Karpas-422 (cell line): ENCODE measurements around the gene ABHD16A. TPM values are rescaled to one million over a fixed set of nuclear protein-coding genes. Genes with fewer than 3 reads are reported as not detected.

ENCODE experiments used
- DNase-seq: peaks from one replicate; pipeline ENCODE4 v3.0.0-alpha.2; 2015
- H2AFZ ChIP-seq: fragments of 200-600 bp; sonication (generic); 2 replicates; pipeline ENCODE4 v1.6.1; 2014; ENCODE audit warnings: antibody characterized with exemption, low read length, mixed read lengths
- H3K27ac ChIP-seq: fragments of 200-600 bp; sonication (generic); 2 replicates; pipeline ENCODE4 v1.5.1; 2014; ENCODE audit warnings: mild to moderate bottlenecking, low read length, moderate library complexity
- H3K27me3 ChIP-seq: fragments of 200-600 bp; sonication (generic); 2 replicates; pipeline ENCODE4 v1.6.1; 2014; ENCODE audit warnings: low read length, mixed read lengths
- H3K36me3 ChIP-seq: fragments of 200-600 bp; sonication (generic); 2 replicates; pipeline ENCODE4 v1.6.1; 2014; ENCODE audit warnings: low read length, mixed read lengths; ENCODE audit not compliant: insufficient read depth
- H3K4me1 ChIP-seq: fragments of 200-600 bp; sonication (generic); 2 replicates; pipeline ENCODE4 v1.6.1; 2014; ENCODE audit warnings: mild to moderate bottlenecking, low read length, mixed read lengths
- H3K4me2 ChIP-seq: fragments of 200-600 bp; sonication (generic); 2 replicates; pipeline ENCODE4 v1.6.1; 2014; ENCODE audit warnings: low read length, low read depth, mild to moderate bottlenecking; ENCODE audit not compliant: poor library complexity, severe bottlenecking
- H3K4me3 ChIP-seq: fragments of 200-600 bp; sonication (generic); 2 replicates; pipeline ENCODE4 v1.5.1; 2014; ENCODE audit warnings: mild to moderate bottlenecking, antibody characterized with exemption, low read length, mixed read lengths
- H3K79me2 ChIP-seq: fragments of 200-600 bp; sonication (generic); 2 replicates; pipeline ENCODE4 v1.6.1; 2014; ENCODE audit warnings: mild to moderate bottlenecking, low read length, mixed read lengths
- H3K9ac ChIP-seq: fragments of 200-600 bp; sonication (generic); 2 replicates; pipeline ENCODE4 v1.6.0; 2014; ENCODE audit warnings: low read length
- H3K9me2 ChIP-seq: fragments of 200-600 bp; sonication (generic), shearing (Covaris generic); replicated peaks from 2 replicates; pipeline ENCODE4 v1.6.0; 2014; ENCODE audit warnings: mild to moderate bottlenecking, low read length, moderate library complexity; ENCODE audit not compliant: insufficient read depth
- H3K9me3 ChIP-seq: fragments of 300-700, 200-600 bp; sonication (generic); 2 replicates; pipeline ENCODE4 v1.6.1; 2014; ENCODE audit warnings: low read length, mixed read lengths
- H4K20me1 ChIP-seq: fragments of 200-600 bp; sonication (generic); 2 replicates; pipeline ENCODE4 v1.6.1; 2014; ENCODE audit warnings: mild to moderate bottlenecking, antibody characterized with exemption, low read length, low read depth; ENCODE audit not compliant: insufficient read depth
- total RNA-seq: library from RNA; depleted of rRNA; stranded (reverse); fragments of >200 nt; shearing (Covaris generic); gene quantifications from 2 replicates; pipeline ENCODE4 v1.2.3, GENCODE V29; 2014; ENCODE audit warnings: low replicate concordance

ABHD16A gene
- total RNA-seq, 1 experiment from 2014 or later, result 55.6 TPM

DNA sequence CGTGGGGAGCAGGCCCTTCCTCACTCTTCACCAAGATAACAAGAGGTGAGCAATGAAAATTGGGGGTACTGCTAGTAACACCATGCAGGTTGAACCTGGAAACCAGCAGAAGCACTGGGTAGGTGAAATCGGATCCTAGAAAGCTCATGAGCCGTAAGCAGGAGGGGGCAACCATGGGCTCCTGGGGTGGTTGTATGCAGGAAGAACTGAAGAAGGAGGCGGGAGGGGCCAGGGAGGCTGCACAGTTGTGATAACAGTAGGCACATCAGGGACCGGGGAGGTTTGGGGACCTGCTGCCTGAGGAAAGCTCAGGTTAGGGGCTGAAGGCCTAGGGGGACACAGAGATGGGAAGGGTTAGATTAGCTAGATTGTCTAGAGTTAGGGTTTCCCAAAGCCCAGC, 16.6 kb downstream of the ABHD16A start:
- no peak overlapping the region for H3K27ac ChIP-seq
- no peak overlapping the region for H2AFZ ChIP-seq
- H3K4me3 ChIP-seq, result no peak overlapping the region
- peaks cover 11% of the 10 kb centered on the region; the same call in 1 of the 2 replicates for H3K36me3 ChIP-seq
- H3K9me2 ChIP-seq, result no peaks in the 10 kb centered on the region
- H3K4me1 ChIP-seq, result peaks cover 15% of the 10 kb centered on the region
- no peaks in the 10 kb centered on the region for H3K79me2 ChIP-seq
- H3K9ac ChIP-seq, result no peak overlapping the region
- DNase-seq, result no peak
- no peak overlapping the region for H3K4me2 ChIP-seq
- H3K9me3 ChIP-seq, result no peaks in the 10 kb centered on the region
- no peaks in the 10 kb centered on the region for H3K27me3 ChIP-seq
- no peaks in the 10 kb centered on the region for H4K20me1 ChIP-seq

DNA sequence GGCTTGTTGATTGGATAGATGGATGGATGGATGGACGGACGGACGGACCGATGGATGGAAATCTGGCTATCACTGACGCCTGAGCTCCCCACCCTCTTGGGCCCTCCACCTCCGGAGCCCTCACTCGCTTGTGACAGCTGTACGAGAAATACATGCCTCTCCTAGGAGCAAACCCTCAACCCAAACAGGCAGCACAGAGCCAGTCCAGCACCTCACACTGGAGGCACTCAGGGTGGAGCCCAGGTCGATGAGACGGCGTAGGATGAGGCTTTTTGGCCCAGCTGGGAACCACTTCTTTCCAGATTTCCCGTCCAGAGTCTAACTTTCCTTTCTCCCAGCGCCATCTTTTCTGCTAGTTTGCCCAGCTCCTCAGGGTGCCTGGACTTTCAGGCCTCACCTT, 19.5 kb downstream of the ABHD16A start:
- no peak overlapping the region for H3K4me3 ChIP-seq
- peaks cover 3% of the 10 kb centered on the region; the same call in 1 of the 2 replicates for H3K36me3 ChIP-seq
- H3K9ac ChIP-seq, result no peak overlapping the region
- no peaks in the 10 kb centered on the region for H4K20me1 ChIP-seq
- no peak overlapping the region for H2AFZ ChIP-seq
- H3K27me3 ChIP-seq, result no peaks in the 10 kb centered on the region
- no peak for DNase-seq
- H3K4me2 ChIP-seq, result no peak overlapping the region
- H3K9me2 ChIP-seq, result no peaks in the 10 kb centered on the region
- H3K27ac ChIP-seq, result no peak overlapping the region
- no peaks in the 10 kb centered on the region for H3K9me3 ChIP-seq
- H3K4me1 ChIP-seq, result peaks cover 14% of the 10 kb centered on the region
- H3K79me2 ChIP-seq, result no peaks in the 10 kb centered on the region

DNA sequence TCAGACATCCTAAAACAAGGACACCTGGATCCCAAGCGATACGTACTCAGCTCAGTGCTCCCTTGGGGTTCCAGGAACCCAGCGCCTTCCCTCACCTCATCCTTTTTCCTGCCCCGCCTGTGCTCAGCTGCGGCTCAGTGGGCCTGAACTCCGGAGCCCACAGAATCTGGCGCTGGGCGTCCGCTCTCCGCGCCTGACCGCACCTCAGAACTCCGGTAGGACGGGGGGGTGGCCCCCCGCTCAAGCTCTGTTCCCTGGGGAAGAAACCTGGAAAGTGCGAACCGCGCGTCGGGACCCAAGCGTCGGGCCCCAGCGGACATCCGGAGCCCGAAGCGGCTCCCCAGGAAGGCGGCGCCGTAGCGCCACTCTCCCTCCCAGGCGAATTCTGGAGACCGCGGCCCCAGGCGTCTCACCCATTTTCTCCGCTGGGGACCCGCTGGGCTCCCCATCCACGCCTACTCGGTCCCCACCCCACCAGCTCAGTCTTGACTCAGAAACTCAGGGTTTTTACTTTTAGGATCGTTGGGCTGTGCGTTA, 21.9 kb downstream of the ABHD16A start:
- Histone ChIP-seq H3K4me3 (peak overlapping the region; percentile 64), H3K9ac (peak overlapping the region; percentile 64), H3K4me2 (peak overlapping the region; percentile 83), H3K27ac (no peak overlapping the region), H3K9me2 (no peaks in the 10 kb centered on the region), H3K36me3 (no peaks in the 10 kb centered on the region), H2AFZ (no peak overlapping the region), H3K9me3 (no peaks in the 10 kb centered on the region), H4K20me1 (no peaks in the 10 kb centered on the region), H3K4me1 (peaks cover 14% of the 10 kb centered on the region), H3K27me3 (no peaks in the 10 kb centered on the region), H3K79me2 (no peaks in the 10 kb centered on the region)
- DNase-seq, result peak; percentile 68

DNA sequence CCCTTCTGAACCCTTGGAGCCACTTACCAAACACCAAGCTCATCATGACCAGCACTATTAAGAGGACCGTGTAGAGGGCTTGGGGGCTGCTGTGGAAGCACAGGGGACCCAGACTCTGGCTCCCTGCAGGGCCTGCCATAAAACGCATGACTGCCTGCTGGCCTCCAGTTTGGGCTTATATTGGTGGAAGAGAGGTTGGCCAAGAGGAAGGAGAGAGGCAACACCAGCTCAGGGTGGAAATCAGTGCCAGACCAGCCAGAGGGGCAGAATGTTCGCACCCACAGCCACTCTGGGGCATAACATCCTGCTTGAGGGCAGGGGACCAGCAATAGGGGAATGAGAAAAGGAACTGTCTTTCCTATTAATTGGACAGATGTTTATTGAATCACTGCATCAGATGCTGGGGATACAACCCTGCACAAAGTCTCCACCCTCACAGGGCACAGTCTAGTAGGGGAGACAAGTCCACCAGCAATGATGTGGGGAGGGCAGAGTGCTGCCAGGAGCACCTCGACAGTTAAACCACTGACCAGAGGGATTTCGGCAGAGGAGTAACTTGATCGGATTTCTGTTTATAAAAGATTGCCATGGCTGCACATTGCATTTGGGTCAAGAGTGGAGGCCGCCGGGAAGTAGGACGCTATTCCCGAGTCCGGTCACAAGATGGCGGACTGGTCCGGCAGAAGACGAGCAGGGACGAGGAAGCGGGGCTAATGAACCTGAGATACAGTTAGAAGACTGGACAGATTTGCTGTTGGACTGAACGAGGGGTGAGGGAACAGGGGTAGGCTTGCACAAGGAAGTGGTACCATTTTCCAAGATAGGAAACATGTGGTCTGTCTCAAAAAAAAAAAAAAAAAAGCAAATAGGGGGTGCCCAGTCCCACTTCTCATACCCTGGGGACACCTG, 22.6 kb downstream of the ABHD16A start, which contains the start of gene LY6G5C:
Gene LY6G5C (minus strand): TSS at position 842 of the 909 bp plus-strand sequence. CDS start 694 bp downstream, at position 148.
- DNase-seq, result peak; percentile 77
- peaks cover 14% of the 10 kb centered on the region for H3K4me1 ChIP-seq
- peak within 1 kb of the TSS; percentile 64 for H3K9ac ChIP-seq
- H3K27me3 ChIP-seq, result no peaks in the 10 kb centered on the region
- H3K79me2 ChIP-seq, result no peaks in the 10 kb centered on the region
- no peak within 1 kb of the TSS for H2AFZ ChIP-seq
- no peaks in the 10 kb centered on the region for H3K9me3 ChIP-seq
- no peaks in the 10 kb centered on the region for H4K20me1 ChIP-seq
- no peaks in the 10 kb centered on the region for H3K9me2 ChIP-seq
- H3K36me3 ChIP-seq, result no peaks in the 10 kb centered on the region
- peak within 1 kb of the TSS; percentile 83 for H3K4me2 ChIP-seq
- H3K4me3 ChIP-seq, result peak within 1 kb of the TSS; percentile 64
- H3K27ac ChIP-seq, result no peak within 1 kb of the TSS

DNA sequence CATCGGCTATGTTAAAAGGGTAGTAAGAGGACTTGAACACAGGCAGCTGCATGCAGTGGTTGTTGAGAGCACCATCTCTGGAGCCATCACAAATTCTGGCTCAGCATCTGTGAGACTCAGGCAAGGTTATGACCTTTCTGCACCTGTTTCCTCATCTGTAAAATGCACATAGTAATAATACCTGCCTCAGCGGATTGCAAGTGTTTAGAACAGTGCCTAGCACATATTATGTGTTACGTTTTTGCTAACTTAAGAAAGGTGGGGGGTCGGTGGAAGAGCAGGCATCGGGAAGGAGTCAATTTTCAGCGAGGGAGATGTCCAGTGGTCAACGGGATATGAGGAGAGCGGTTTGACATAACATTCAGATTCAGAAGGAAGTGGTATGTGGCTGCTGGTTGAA, 25.2 kb downstream of the ABHD16A start:
- no peak for DNase-seq
- H3K4me1 ChIP-seq, result peaks cover 14% of the 10 kb centered on the region
- H2AFZ ChIP-seq, result no peak overlapping the region
- no peaks in the 10 kb centered on the region for H3K36me3 ChIP-seq
- no peak overlapping the region for H3K4me3 ChIP-seq
- no peaks in the 10 kb centered on the region for H3K27me3 ChIP-seq
- H3K9me2 ChIP-seq, result no peaks in the 10 kb centered on the region
- no peak overlapping the region for H3K27ac ChIP-seq
- no peak overlapping the region for H3K9ac ChIP-seq
- no peak overlapping the region for H3K4me2 ChIP-seq
- H3K79me2 ChIP-seq, result no peaks in the 10 kb centered on the region
- H3K9me3 ChIP-seq, result no peaks in the 10 kb centered on the region
- no peaks in the 10 kb centered on the region for H4K20me1 ChIP-seq

DNA sequence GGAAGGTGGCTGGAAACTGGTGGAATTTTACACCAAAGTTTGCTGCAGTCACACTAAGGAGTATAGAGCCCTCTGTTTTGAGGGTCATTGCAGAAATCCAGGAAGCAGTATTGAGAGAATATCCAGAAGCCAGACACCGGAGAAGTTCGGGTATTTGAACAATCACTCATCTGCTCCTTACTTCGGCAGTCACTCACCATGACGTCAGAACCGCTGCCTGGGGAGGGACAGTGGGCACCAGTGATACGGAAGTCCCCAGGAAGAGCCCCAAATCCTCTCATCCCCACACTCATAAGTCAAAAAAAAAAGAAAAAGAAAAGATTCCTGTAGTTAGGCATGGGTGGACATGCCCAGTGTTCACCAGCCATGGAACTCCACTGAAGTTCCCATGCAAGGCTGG, 26.2 kb downstream of the ABHD16A start:
- H3K27me3 ChIP-seq, result no peaks in the 10 kb centered on the region
- no peak overlapping the region for H3K9ac ChIP-seq
- no peaks in the 10 kb centered on the region for H3K79me2 ChIP-seq
- peaks cover 14% of the 10 kb centered on the region for H3K4me1 ChIP-seq
- H3K36me3 ChIP-seq, result peaks cover 3% of the 10 kb centered on the region; the same call in 1 of the 2 replicates
- no peaks in the 10 kb centered on the region for H4K20me1 ChIP-seq
- no peak overlapping the region for H3K4me2 ChIP-seq
- no peak overlapping the region for H2AFZ ChIP-seq
- H3K9me3 ChIP-seq, result no peaks in the 10 kb centered on the region
- no peak overlapping the region for H3K4me3 ChIP-seq
- no peaks in the 10 kb centered on the region for H3K9me2 ChIP-seq
- no peak overlapping the region for H3K27ac ChIP-seq
- DNase-seq, result no peak

DNA sequence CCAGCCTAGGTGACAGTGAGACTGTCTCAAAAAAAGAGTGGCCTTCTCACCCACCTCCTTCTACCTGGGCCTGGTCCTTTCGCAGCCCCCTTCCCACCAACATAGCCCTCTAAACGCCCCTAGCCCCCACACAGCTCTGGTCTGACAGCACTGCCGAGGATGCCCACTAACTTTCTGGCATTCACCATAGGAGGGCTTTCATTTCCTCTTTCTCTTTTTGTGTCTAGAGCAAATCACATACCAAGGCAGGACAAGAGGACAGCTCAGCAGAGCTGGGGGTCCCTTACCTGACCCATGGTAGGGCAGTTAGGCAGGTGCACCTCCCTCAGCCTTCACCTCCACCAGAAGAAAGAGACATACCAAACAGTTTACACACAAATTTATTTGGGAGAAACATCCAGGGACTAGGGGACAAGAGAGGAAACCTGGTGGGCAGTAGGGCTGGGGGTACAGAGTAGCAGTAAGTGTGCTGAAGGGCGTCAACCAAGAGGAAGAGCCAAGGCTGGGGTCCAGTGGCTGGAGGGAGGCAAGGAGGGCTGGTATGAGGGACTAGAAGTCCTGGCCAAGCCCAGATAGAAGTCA, 26.7 kb downstream of the ABHD16A start:
- Histone ChIP-seq H3K79me2 (no peaks in the 10 kb centered on the region), H3K4me3 (no peak overlapping the region), H3K9me2 (no peaks in the 10 kb centered on the region), H3K4me2 (no peak overlapping the region), H2AFZ (no peak overlapping the region), H3K27me3 (no peaks in the 10 kb centered on the region), H3K27ac (no peak overlapping the region), H3K9ac (no peak overlapping the region), H3K36me3 (peaks cover 5% of the 10 kb centered on the region; the same call in 1 of the 2 replicates), H3K4me1 (peaks cover 11% of the 10 kb centered on the region), H4K20me1 (no peaks in the 10 kb centered on the region), H3K9me3 (no peaks in the 10 kb centered on the region)
- peak; percentile 64 for DNase-seq

DNA sequence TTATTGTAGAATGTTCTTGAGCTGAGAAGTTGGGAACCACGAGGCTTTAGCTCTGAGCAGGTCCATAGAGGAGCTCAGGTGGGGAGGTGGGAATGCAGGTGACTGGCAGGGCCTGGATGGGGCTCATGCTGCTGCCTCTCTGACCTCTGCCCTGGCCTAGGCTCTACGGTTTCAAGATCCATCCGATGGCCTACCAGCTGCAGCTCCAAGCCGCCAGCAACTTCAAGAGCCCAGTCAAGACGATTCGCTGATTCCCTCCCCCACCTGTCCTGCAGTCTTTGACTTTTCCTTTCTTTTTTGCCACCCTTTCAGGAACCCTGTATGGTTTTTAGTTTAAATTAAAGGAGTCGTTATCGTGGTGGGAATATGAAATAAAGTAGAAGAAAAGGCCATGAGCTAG, 33.4 kb downstream of the ABHD16A start, which contains the start of gene LY6G5B:
Gene LY6G5B (plus strand): TSS at position 301 of the 400 bp plus-strand sequence. CDS start 975 bp downstream, outside the sequence.
- no peaks in the 10 kb centered on the region for H3K9me3 ChIP-seq
- H2AFZ ChIP-seq, result no peak within 1 kb of the TSS
- peaks cover 9% of the 10 kb centered on the region; the same call in 1 of the 2 replicates for H4K20me1 ChIP-seq
- no peaks in the 10 kb centered on the region for H3K27me3 ChIP-seq
- peaks cover 28% of the 10 kb centered on the region for H3K79me2 ChIP-seq
- H3K4me3 ChIP-seq, result no peak within 1 kb of the TSS
- H3K36me3 ChIP-seq, result peaks cover 33% of the 10 kb centered on the region
- peaks cover 10% of the 10 kb centered on the region for H3K4me1 ChIP-seq
- H3K9me2 ChIP-seq, result no peaks in the 10 kb centered on the region
- DNase-seq, result no peak
- no peak within 1 kb of the TSS for H3K27ac ChIP-seq
- H3K4me2 ChIP-seq, result no peak within 1 kb of the TSS
- no peak within 1 kb of the TSS for H3K9ac ChIP-seq
